ENCODE measurements around the gene ERBIN. TPM values are rescaled to one million over a fixed set of nuclear protein-coding genes. Genes with fewer than 3 reads are reported as not detected.
"Not testable (repeated sequence)": the region's sequence is repeated elsewhere in the genome, so short reads cannot be mapped to it uniquely, and the experiment has no call there.

ERBIN gene
- total RNA-seq, 1 experiment from 2014 or later: 38.9 TPM

- H3K4me2 ChIP-seq (ENCODE audit: low read length): no peak overlapping the region
Measured at GRCh38 chr5:65969539-65970393, 43.4 kb downstream of the ERBIN start.

GRCh38 chr5:65970481-65971367, 44.3 kb downstream of the ERBIN start:
- no peaks in the 10 kb centered on the region for H3K4me1 ChIP-seq (ENCODE audit: insufficient read depth, low read length)
- ATAC-seq: no peak
- H3K79me2 ChIP-seq (ENCODE audit: low read length): peaks cover 95% of the 10 kb centered on the region
- TF ChIP-seq EZH2phosphoT487 (IDR thresholded peaks at IDR 0.05; ENCODE audit: borderline replicate concordance, low read length): no peak
- H3F3A ChIP-seq (ENCODE audit: low read length, unreplicated experiment): no peaks in the 10 kb centered on the region
- no peaks in the 10 kb centered on the region for H3K9me3 ChIP-seq (ENCODE audit: low read length)
- H3K9me2 ChIP-seq (replicated peaks; ENCODE audit: low read length): no peaks in the 10 kb centered on the region
- no peak overlapping the region for H3K27ac ChIP-seq (ENCODE audit: low read length)
- peaks cover 3% of the 10 kb centered on the region; the same call in 1 of the 2 replicates for H4K20me1 ChIP-seq (ENCODE audit: low read length)
- ChIA-PET POLR2A (ENCODE audit: unreplicated experiment) (no interaction called here), CTCF (no interaction called here)
- intact Hi-C loops (cut with micrococcal nuclease): no loop called here
- H3K4me3 ChIP-seq (ENCODE audit: low read length): no peak overlapping the region
- H3K27me3 ChIP-seq (ENCODE audit: low read length): no peaks in the 10 kb centered on the region
- BruUV-seq (replicated peaks): no TSS peak
- H3K4me2 ChIP-seq (ENCODE audit: low read length): no peak overlapping the region
- no peak for DNase-seq
- no peak overlapping the region for H2AFZ ChIP-seq (ENCODE audit: low read length)
- H3K36me3 ChIP-seq (ENCODE audit: low read depth, low read length): no peaks in the 10 kb centered on the region
- no peak overlapping the region for H3K9ac ChIP-seq (ENCODE audit: low read length)

More at GRCh38 chr5:65969539-65970393, 43.4 kb downstream of the ERBIN start:
- Histone ChIP-seq H3K9ac (ENCODE audit: low read length) (no peak overlapping the region), H3K36me3 (ENCODE audit: low read depth, low read length) (no peaks in the 10 kb centered on the region), H3K27me3 (ENCODE audit: low read length) (no peaks in the 10 kb centered on the region), H3F3A (ENCODE audit: low read length, unreplicated experiment) (no peaks in the 10 kb centered on the region), H4K20me1 (ENCODE audit: low read length) (peaks cover 4% of the 10 kb centered on the region; the same call in 1 of the 2 replicates), H3K4me1 (ENCODE audit: insufficient read depth, low read length) (no peaks in the 10 kb centered on the region), H3K79me2 (ENCODE audit: low read length) (peaks cover 94% of the 10 kb centered on the region), H2AFZ (ENCODE audit: low read length) (no peak overlapping the region), H3K27ac (ENCODE audit: low read length) (no peak overlapping the region), H3K9me2 (replicated peaks; ENCODE audit: low read length) (no peaks in the 10 kb centered on the region), H3K9me3 (ENCODE audit: low read length) (no peaks in the 10 kb centered on the region), H3K4me3 (ENCODE audit: low read length) (no peak overlapping the region)
- no TSS peak for BruUV-seq (replicated peaks)
- ChIA-PET POLR2A (ENCODE audit: unreplicated experiment) (no interaction called here), CTCF (no interaction called here)
- TF ChIP-seq EZH2phosphoT487 (IDR thresholded peaks at IDR 0.05; ENCODE audit: borderline replicate concordance, low read length) (no peak), EZH2 (IDR thresholded peaks at IDR 0.05; ENCODE audit: low read length, unreplicated experiment) (no peak), CTCF (conservative IDR thresholded peaks at IDR 0.05; ENCODE audit: low read depth, low read length) (no peak)
- DNase-seq: no peak
- intact Hi-C loops (cut with micrococcal nuclease): no loop called here
- ATAC-seq: no peak

- Histone ChIP-seq H3K4me3 (ENCODE audit: low read length) (no peak overlapping the region), H3K9ac (ENCODE audit: low read length) (no peak overlapping the region), H3K4me1 (ENCODE audit: insufficient read depth, low read length) (no peaks in the 10 kb centered on the region), H3K27ac (ENCODE audit: low read length) (no peak overlapping the region), H3K9me2 (replicated peaks; ENCODE audit: low read length) (no peaks in the 10 kb centered on the region), H3K36me3 (ENCODE audit: low read depth, low read length) (no peaks in the 10 kb centered on the region), H3K9me3 (ENCODE audit: low read length) (no peaks in the 10 kb centered on the region), H3K4me2 (ENCODE audit: low read length) (no peak overlapping the region), H3K27me3 (ENCODE audit: low read length) (no peaks in the 10 kb centered on the region), H3K79me2 (ENCODE audit: low read length) (peaks cover 91% of the 10 kb centered on the region), H2AFZ (ENCODE audit: low read length) (no peak overlapping the region), H4K20me1 (ENCODE audit: low read length) (no peaks in the 10 kb centered on the region), H3F3A (ENCODE audit: low read length, unreplicated experiment) (no peaks in the 10 kb centered on the region)
- intact Hi-C loops (cut with micrococcal nuclease): no loop called here
- DNase-seq (no peak), ATAC-seq (no peak)
- CTCF ChIA-PET: no interaction called here
- POLR2A ChIA-PET (ENCODE audit: unreplicated experiment): no interaction called here
- TF ChIP-seq CTCF (conservative IDR thresholded peaks at IDR 0.05; ENCODE audit: low read depth, low read length): no peak
- TF ChIP-seq EZH2 (IDR thresholded peaks at IDR 0.05; ENCODE audit: low read length, unreplicated experiment): no peak
- TF ChIP-seq EZH2phosphoT487 (IDR thresholded peaks at IDR 0.05; ENCODE audit: borderline replicate concordance, low read length): no peak
- no TSS peak for BruUV-seq (replicated peaks)
Measured at GRCh38 chr5:65971643-65972042, 45.3 kb downstream of the ERBIN start.

GRCh38 chr5:65972896-65973295, 46.5 kb downstream of the ERBIN start:
- H3K9me3 ChIP-seq (ENCODE audit: low read length); H4K20me1 ChIP-seq (ENCODE audit: low read length); H3K9ac ChIP-seq (ENCODE audit: low read length); H3K9me2 ChIP-seq (replicated peaks; ENCODE audit: low read length); DNase-seq; H2AFZ ChIP-seq (ENCODE audit: low read length); H3F3A ChIP-seq (ENCODE audit: low read length, unreplicated experiment); CTCF ChIA-PET; POLR2A ChIA-PET (ENCODE audit: unreplicated experiment); H3K4me3 ChIP-seq (ENCODE audit: low read length); H3K27me3 ChIP-seq (ENCODE audit: low read length); H3K4me1 ChIP-seq (ENCODE audit: insufficient read depth, low read length); H3K27ac ChIP-seq (ENCODE audit: low read length); ATAC-seq; H3K4me2 ChIP-seq (ENCODE audit: low read length); intact Hi-C loops (cut with micrococcal nuclease); BruUV-seq (replicated peaks); H3K36me3 ChIP-seq (ENCODE audit: low read depth, low read length): not testable (repeated sequence)
- peaks cover 80% of the 10 kb centered on the region for H3K79me2 ChIP-seq (ENCODE audit: low read length)

Data from PC-3 (cell line).